CD4-positive, alpha-beta T cell treated with Interleukin-15 for 4 hours (primary cell): Measurements from ENCODE around the gene SLCO4C1.

ENCODE experiments used
- DNase-seq: peaks from one replicate; pipeline ENCODE4 v3.0.0-alpha.2; 2020; ENCODE audit warnings: low spot score

Gene SLCO4C1

DNA sequence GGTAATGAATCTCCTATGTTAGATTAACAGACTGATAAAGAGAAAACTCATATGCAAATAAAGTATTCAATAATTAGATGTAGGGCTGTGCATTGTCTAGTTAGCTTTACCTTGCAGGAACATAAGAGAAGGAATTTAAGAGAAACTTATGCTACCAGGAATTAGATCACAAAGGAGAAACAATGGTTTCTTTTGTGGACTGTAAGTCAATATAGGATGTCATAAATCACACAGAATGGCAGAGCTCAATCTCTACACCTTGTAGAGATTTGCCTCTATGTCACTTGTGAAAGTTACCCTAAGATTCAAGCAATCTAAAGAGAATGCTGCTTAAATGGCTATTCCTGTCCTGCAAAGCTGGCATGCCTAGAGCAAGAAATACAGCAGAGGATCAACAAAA, 26.0 kb downstream of the SLCO4C1 start:
- DNase-seq, result no peak

DNA sequence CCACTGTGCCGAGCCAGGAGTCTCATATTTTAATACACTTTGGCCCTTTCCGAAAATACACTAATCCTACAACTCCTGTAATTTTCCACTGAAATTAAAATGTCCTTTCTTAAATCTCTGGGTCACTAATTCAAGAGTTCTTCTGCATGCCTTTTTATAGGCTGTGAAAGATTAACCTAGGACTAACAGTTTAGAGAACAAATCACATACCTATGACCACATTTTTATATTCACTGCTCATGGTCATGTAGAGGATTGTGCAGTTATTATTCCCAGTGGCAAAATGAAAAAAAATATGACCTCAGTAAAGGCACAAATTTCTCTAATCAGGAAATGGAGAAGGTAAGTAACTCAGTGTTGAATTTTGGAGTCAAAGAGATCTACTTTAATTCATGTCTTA, 33.4 kb downstream of the SLCO4C1 start:
- DNase-seq, result no peak

DNA sequence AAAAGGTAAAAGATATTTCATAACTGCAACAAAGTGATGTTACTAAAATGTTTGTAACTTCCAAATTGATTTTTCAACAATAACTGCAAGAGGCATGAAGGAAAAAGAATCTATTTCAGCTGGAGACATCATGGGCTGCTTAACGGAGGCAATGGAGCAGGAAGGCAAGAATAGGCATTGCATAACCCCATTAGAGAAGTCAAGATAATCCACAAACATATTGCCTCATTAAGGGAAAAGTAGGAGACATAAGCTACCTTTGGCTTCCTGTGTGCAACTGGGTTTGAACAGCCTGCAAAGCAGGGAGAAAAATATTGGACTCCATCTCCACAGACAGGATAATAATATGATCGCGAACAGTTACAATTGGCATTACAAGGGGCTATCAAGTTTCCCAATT, 46.7 kb downstream of the SLCO4C1 start:
- DNase-seq, result no peak

DNA sequence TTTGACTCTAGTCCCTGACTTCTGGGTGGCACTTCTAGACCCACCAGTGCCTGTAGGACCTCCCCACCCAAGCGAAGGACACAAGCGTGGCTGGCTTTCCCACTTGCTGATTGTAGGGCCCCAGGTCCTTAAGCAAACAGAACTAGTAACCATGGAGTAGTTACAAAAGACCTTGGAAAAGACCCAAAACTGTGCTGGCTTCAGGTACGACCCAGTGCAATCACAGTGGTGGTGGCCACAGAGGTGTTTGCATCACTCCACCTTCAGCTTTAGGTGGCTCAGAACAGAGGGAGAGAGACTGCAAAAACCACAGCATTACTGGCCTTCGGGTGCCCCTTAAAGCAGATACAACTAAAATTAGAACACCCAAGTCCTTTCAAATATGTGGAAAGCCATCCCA, 52.9 kb downstream of the SLCO4C1 start:
- DNase-seq, result no peak

DNA sequence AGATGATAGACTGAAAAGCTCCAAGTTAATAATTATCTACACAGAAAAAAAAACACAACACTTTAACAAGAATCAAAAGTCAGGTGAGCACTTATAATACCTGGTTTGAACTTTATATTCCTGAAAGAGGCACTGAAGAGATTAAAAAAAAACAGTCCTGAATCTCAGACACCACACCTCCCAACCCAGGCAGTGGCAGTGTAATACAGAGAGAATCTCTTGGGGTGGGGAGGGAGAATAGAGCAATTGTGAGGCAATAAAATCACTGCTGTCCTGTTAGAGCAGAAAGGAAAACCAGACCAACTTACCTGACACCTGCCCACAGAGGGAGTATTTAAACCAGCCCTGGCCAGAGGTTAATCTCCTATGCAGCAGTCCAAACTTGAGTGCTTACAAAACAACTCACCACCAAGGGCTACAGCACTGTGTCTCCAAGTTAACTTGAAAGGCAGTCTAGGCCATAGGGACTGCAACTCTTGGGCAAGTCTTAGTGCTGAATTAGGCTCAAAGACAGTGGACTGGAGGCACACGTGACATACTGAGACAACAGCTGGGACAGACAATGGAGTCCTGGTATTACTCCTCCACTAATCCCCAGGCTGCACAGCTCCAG, 54.2 kb downstream of the SLCO4C1 start:
- DNase-seq, result no peak

DNA sequence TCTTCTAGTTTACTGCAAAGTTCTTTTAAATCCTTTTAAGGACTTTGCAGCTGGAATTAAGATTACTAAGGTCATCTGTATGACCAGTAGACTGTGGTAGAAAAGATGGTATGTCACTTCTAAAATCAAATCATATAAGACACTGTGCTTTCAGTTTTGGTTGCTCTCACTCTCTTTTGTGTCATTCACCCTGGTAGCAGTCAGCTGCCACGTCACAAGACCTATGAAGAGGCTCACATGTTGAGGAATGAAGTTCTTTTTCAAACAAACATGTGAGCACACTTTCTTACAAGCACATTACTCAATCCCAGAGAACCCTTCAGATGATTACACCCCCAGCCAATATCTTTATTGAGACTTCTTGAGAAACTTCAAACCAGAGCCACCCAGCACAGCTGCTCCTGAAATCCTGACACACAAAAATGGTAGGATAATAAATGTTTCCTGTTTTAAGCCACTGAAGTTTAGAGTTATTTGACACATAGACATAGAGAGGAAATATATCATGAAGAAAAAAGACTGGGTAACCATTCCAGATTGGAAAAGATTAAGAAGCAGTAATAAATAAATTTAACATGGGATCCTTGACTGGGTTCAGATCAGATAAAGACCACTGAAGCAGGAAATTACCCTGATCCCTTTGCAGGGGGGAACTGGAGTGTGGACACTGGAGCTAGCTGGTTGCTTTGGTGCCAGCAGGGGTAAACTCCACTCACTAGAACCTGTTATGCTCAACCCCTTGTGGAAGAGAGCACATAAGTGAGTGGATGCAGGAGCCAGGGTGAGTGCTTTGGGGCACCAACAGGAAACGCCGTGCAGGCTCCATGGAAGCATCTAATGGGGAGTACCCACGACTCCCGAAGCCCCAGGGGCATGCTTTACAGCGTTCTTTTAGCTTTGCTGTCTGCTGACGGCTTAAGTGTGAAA, 64.1 kb downstream of the SLCO4C1 start:
- DNase-seq, result no peak

DNA sequence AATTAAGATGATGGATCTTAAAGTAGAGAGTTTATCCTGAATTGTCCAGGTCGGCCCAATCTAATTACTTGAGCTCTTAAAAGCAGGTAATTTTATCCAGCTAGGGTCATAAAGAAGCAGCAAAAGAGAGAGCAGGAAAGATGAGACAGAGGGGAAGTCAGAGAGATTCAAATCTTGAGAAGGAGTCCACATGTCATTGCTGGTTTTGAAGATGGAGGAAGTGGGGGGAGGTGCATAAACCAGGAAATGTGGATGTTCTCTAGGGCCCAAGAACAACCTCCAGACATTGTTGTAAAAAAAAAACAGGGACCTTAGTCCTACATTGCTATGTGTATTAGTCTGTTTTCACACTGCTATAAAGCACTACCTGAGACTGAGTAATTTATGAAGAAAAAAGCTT, 66.4 kb downstream of the SLCO4C1 start:
- no peak for DNase-seq

DNA sequence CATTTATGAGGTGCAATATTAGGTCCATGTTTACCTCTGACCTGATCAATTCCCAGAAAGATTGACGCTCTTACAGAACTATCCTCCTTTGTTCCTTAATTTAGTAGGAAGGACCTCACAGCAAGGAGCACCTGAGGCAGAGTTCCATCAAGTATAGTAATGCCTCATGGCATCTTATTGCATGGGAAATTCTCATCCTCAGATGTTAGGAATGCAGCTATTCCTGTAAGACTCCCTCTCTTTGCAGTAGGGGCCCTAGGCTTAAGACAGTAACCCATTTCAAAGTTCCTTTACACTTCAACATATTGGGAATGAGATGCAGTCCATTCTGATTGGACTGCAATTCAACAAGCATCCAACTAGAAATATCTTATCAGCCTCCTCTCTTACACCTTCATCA, 69.8 kb downstream of the SLCO4C1 start:
- DNase-seq, result no peak

DNA sequence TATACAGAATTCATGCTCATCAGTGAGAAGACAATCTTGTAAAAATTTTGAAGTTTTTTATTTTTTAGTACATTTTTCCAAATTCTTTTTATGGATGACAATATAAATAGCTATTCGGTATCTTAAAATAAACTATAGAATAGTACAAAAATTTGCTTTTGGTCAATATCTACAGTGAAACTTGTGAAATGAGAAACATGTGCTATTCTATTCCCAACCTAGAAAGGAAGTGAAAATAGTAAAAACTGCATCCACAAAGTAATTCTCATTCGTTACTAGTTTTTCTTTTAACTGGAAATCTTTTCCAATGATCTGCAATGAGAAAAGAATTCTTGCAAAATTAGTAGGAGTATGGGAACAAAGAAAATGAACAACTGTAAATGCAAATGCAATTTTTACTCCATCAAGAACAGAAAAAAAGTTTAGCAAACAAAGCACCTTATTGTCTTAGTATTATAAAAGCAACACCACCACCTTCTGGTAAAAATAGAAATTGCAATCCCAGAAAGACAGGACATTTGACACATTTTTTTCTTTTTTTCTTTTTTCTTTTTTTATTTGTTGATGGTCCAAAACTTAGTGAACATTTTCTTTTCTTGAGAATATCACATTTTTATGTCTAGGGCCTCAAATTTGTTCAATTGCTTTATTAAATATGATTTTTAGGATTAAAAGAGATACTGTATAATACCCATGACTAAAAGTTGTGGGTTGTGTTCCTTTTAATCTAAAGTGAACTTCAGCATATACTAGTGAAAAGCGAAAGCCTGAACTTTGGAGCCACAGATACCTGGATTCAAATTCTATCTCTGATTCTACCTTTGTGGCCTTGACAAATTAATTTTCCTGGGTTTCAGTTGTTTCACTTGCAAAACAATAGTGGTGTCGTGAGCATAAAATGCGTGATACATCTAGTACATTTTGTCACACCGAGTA, 72.3 kb downstream of the SLCO4C1 start:
- peak; percentile 41 for DNase-seq

DNA sequence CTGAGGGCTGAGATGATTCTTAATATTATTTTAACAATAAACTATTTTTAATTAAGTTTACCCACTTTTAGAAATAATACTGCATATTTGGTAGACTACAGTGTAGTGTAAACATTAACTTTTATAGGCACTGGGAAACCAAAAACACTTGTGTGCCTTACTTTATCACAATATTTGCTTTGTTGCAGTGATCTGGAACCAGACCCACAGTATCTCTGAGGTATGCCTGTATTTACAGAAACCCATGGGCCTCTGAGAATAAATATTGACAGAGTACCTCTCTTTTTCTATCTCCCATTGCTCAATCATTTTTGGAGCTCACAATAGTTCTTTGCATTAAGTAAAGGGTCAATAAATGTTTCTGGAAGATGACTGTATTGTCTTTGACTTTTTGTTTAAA, 73.3 kb downstream of the SLCO4C1 start:
- DNase-seq, result no peak

DNA sequence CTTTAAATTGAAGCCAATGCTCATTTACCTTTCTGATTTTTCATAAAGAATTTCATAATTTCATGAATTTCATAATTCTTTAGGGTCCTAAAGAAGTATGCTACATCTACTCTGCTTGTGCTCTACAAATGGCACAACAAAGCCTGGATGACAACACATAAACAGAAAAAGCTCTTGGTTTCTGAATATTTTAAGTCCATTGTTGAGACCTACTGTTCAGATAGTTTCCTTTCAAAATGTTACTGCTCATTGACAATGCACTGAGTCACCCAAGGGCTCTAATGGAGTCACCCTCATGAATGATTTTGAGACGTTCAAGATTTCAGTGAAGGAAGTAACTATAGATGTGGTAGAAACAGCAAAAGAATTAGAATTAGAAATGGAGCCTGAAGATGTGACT, 74.1 kb downstream of the SLCO4C1 start:
- no peak for DNase-seq

DNA sequence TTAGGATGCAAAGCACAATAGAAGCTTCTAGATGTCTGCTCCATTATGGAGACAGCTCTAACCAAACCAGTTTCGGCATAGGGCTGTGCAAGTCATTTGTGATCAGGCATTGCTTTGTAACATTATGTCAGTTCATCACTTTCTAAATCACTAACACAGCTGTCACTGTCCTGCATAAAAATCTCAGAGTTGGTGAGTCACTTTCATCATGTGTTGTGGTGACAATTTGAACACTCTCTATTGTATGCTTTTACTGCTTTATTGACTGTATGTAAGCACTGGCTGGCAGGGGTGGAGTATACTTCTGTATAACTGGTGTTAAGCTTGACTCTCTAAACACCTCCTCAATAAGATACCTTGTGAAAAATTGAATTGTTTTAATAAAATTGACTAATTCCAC, 77.9 kb downstream of the SLCO4C1 start:
- no peak for DNase-seq

DNA sequence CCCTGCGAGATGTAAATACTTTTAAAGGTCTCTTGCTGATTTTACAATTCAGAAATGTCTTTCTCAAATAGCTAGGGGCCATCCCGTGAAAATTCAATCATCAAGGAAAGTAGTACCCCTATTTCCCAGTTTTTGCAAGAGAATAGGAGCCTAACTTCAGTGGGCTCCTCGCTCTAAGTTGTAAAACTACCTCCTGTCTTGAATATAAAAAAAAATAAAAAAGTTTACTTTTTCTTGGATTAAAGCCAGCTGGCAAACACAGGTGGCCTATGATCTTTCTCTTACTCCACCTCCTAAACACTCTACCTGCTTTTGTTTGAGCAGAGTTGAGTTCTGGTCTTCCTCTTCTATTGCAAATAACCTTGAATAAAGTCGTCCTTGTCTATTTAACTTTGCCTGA, 79.4 kb downstream of the SLCO4C1 start:
- DNase-seq, result no peak

DNA sequence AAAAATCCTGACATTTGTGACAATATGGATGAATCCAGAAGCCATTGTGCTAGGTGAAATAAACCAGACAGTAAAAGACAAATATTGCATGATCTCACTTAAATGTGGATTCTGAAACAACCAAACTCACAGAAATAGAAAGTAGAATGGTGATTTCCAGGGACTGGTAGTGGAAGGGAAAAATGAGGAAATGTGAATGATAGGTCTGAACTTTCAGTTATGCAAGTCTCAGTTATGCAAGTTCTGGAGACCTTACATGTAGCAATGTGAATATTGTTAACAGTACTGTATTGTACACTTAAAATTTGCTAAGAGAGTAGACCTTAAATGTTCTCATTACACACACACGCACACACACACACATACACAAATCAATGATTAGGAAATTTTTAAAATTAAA, 84.9 kb downstream of the SLCO4C1 start:
- DNase-seq, result no peak

DNA sequence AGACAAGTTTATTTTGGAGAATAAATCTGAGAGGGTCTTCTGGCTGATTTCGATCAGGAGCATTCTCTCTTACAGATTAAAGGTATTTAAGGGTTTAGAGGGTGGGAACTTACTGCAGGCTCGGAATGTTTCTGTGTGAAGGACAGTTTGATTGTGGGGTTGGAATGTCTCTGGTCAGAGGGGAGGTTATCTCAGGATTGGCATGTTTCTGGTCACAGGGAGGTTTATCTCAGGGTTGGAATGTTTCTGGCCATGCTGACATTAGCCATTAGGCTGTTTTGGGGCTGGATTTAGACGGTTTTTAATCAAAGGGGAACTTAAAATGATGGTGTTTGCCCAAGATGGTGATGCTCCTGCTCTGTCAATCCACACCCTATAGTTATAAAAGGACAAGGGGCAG, 95.2 kb downstream of the SLCO4C1 start:
- no peak for DNase-seq

DNA sequence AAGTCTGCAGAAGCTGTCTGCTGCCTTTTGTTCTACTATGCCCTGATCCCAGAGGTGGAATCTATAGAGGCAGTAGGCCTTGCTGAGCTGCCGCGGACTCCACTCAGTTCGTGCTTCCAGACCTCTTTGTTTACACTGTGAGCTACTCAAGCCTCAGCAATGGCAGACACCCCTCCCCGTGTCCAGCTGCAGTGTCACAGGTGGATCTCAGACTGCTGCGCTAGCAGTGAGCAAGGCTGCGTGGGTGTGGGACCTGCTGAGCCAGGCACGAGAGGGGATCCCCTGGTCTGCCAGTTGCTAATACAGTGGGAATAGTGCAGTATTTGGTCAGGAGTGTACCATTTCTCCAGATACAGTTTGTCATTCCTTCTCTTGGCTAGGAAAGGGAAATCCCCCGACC, 99.6 kb downstream of the SLCO4C1 start:
- no peak for DNase-seq
